ENCODE data around the gene PPM1D.
"Not testable (repeated sequence)": the region's sequence is repeated elsewhere in the genome, so short reads cannot be mapped to it uniquely, and the experiment has no call there.

The PPM1D gene

DNA sequence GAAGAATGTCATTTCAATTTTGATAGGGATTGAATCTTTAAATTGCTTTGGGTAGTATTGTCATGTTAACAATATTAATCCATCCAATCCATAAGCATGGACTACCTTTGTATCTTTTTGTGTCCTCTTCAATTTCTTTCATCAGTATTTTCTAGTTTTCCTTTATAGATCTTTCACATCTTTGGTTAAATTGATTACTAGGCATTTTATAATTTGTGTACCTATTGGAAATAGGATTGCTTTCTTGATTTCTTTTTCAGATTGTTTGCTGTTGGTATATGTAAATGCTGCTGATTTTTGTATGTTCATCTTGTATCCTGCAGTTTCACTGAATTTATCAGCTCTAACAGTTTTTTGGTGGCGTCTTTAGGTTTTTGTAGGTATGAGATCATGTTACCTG is 53.6 kb downstream of the PPM1D start:
- ChIA-PET POLR2A (interaction anchor here (2.0 kb wide), 1 partner anchor 24 kb away, joined by 4 read pairs; the partner anchor contains the start of gene BCAS3), CTCF (interaction anchor here (0.6 to 1.2 kb wide), 2 partner anchors 9 to 20 kb away, joined by 3 to 4 read pairs; no protein-coding TSS in a partner anchor)
- DNase-seq (ENCODE audit: extremely low spot score), result no peak
- TF ChIP-seq SP1 (IDR thresholded peaks at IDR 0.05) (no peak), FOXA1 (IDR thresholded peaks at IDR 0.05) (no peak)

DNA sequence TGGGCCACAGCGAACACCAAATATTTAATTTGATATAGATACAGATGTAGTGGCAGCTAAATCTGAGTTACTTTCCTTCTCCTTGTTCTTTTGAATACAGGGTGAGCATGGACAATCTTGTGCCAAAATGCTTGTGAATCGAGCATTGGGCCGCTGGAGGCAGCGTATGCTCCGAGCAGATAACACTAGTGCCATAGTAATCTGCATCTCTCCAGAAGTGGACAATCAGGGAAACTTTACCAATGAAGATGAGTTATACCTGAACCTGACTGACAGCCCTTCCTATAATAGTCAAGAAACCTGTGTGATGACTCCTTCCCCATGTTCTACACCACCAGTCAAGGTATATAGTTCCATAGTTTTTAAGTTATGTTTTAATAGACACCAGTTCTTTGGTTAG is 56.5 kb downstream of the PPM1D start:
- CTCF ChIA-PET, result interaction anchor here (0.6 kb wide), 1 partner anchor 527 kb away, joined by 3 read pairs; no protein-coding TSS in a partner anchor
- DNase-seq (ENCODE audit: extremely low spot score), result no peak
- TF ChIP-seq FOXM1 (IDR thresholded peaks at IDR 0.05; ENCODE audit: borderline replicate concordance), result no peak
- no peak for TF ChIP-seq SUZ12 (IDR thresholded peaks at IDR 0.05)
- TF ChIP-seq ZNF384 (IDR thresholded peaks at IDR 0.05), result no peak
- no peak for TF ChIP-seq L3MBTL2 (conservative IDR thresholded peaks at IDR 0.05)
- TF ChIP-seq ARNT (IDR thresholded peaks at IDR 0.05), result no peak
- TF ChIP-seq CTBP1 (IDR thresholded peaks at IDR 0.05; ENCODE audit: borderline replicate concordance), result no peak
- no peak for TF ChIP-seq BHLHE40 (IDR thresholded peaks at IDR 0.05; ENCODE audit: borderline replicate concordance)
- no peak for TF ChIP-seq ELF4 (IDR thresholded peaks at IDR 0.05)
- no peak for TF ChIP-seq SP1 (IDR thresholded peaks at IDR 0.05)
- no peak for TF ChIP-seq FOXK2 (IDR thresholded peaks at IDR 0.05)
- TF ChIP-seq NFRKB (IDR thresholded peaks at IDR 0.05), result no peak
- no peak for TF ChIP-seq HDGF (IDR thresholded peaks at IDR 0.05; ENCODE audit: borderline replicate concordance)
- no peak for TF ChIP-seq FOXA1 (IDR thresholded peaks at IDR 0.05)
- no peak for TF ChIP-seq LEF1 (IDR thresholded peaks at IDR 0.05; ENCODE audit: borderline replicate concordance)
- TF ChIP-seq, protein P1, sequence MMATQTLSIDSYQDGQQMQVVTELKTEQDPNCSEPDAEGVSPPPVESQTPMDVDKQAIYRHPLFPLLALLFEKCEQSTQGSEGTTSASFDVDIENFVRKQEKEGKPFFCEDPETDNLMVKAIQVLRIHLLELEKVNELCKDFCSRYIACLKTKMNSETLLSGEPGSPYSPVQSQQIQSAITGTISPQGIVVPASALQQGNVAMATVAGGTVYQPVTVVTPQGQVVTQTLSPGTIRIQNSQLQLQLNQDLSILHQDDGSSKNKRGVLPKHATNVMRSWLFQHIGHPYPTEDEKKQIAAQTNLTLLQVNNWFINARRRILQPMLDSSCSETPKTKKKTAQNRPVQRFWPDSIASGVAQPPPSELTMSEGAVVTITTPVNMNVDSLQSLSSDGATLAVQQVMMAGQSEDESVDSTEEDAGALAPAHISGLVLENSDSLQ (IDR thresholded peaks at IDR 0.05), result no peak
- POLR2A ChIA-PET, result no interaction called here

DNA sequence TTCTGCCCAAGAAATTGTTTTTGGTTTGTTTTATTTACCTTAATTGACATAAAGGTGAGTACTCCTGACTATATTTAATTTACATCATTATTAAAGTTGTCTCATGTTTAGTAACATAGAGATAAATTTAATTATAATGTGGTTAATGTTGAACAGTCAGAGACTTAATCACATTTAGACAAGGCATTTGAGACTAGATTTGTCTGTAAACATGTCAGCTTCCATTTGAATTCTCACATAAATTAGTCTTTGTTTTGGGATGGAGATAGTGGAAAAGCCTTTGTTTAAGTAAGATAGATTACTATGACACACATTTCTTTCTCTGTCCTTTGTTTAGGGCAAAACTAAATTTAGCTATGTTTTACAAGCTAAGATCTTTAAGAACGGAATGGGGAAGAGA is 59.2 kb downstream of the PPM1D start:
- no peak for DNase-seq (ENCODE audit: extremely low spot score)
- ChIA-PET CTCF (no interaction called here), POLR2A (no interaction called here)
- no peak for TF ChIP-seq ELF4 (IDR thresholded peaks at IDR 0.05)
- TF ChIP-seq FOXK2 (IDR thresholded peaks at IDR 0.05), result no peak
- TF ChIP-seq L3MBTL2 (conservative IDR thresholded peaks at IDR 0.05), result no peak

DNA sequence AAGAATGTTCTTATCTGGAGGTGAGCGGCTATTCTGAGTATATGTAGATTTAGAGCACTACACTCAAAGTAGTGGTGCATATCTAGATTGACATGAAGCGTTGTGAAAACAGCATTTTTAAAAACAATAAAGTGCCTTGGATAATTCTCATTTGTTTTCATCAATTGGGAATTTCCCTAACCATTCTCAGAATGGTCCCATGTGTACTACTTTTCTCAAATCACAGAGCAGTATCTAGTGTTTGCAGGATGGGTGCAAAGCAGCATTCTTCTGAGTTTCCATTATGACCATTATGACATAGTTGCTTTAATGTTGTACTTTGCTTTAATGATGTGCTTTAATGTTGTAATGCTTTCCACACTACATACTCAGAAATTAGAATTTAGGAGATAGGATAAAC is 61.5 kb downstream of the PPM1D start:
- ChIA-PET POLR2A (interaction anchor here (0.6 kb wide), 1 partner anchor 16 kb away, joined by 3 read pairs; no protein-coding TSS in a partner anchor), CTCF (no interaction called here)
- no peak for DNase-seq (ENCODE audit: extremely low spot score)
- TF ChIP-seq FOXA1 (IDR thresholded peaks at IDR 0.05) (no peak), TARDBP (IDR thresholded peaks at IDR 0.05) (no peak), ZNF384 (IDR thresholded peaks at IDR 0.05) (no peak), FOXM1 (IDR thresholded peaks at IDR 0.05; ENCODE audit: borderline replicate concordance) (no peak), BHLHE40 (IDR thresholded peaks at IDR 0.05; ENCODE audit: borderline replicate concordance) (no peak), LEF1 (IDR thresholded peaks at IDR 0.05; ENCODE audit: borderline replicate concordance) (no peak), FOXK2 (IDR thresholded peaks at IDR 0.05) (no peak), SP1 (IDR thresholded peaks at IDR 0.05) (no peak), CTBP1 (IDR thresholded peaks at IDR 0.05; ENCODE audit: borderline replicate concordance) (no peak), ARNT (IDR thresholded peaks at IDR 0.05) (no peak), NFRKB (IDR thresholded peaks at IDR 0.05) (no peak), HDGF (IDR thresholded peaks at IDR 0.05; ENCODE audit: borderline replicate concordance) (no peak), L3MBTL2 (conservative IDR thresholded peaks at IDR 0.05) (no peak), SUZ12 (IDR thresholded peaks at IDR 0.05) (no peak), ELF4 (IDR thresholded peaks at IDR 0.05) (no peak)

DNA sequence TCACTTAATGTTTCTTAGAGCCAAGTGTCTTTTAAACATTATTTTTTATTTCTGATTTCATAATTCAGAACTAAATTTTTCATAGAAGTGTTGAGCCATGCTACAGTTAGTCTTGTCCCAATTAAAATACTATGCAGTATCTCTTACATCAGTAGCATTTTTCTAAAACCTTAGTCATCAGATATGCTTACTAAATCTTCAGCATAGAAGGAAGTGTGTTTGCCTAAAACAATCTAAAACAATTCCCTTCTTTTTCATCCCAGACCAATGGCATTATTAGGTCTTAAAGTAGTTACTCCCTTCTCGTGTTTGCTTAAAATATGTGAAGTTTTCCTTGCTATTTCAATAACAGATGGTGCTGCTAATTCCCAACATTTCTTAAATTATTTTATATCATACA is 64.0 kb downstream of the PPM1D start:
- TF ChIP-seq, protein P1 (IDR thresholded peaks at IDR 0.05), result no peak
- no peak for TF ChIP-seq ARNT (IDR thresholded peaks at IDR 0.05)
- TF ChIP-seq ZNF384 (IDR thresholded peaks at IDR 0.05), result no peak
- TF ChIP-seq LEF1 (IDR thresholded peaks at IDR 0.05; ENCODE audit: borderline replicate concordance), result no peak
- no peak for TF ChIP-seq ELF4 (IDR thresholded peaks at IDR 0.05)
- TF ChIP-seq HDGF (IDR thresholded peaks at IDR 0.05; ENCODE audit: borderline replicate concordance), result no peak
- TF ChIP-seq FOXA1 (IDR thresholded peaks at IDR 0.05), result no peak
- TF ChIP-seq CTBP1 (IDR thresholded peaks at IDR 0.05; ENCODE audit: borderline replicate concordance), result no peak
- no peak for TF ChIP-seq L3MBTL2 (conservative IDR thresholded peaks at IDR 0.05)
- TF ChIP-seq SP1 (IDR thresholded peaks at IDR 0.05), result no peak
- TF ChIP-seq NFRKB (IDR thresholded peaks at IDR 0.05), result no peak
- TF ChIP-seq FOXM1 (IDR thresholded peaks at IDR 0.05; ENCODE audit: borderline replicate concordance), result no peak
- TF ChIP-seq FOXK2 (IDR thresholded peaks at IDR 0.05), result no peak
- DNase-seq (ENCODE audit: extremely low spot score), result no peak
- ChIA-PET POLR2A (no interaction called here), CTCF (no interaction called here)

DNA sequence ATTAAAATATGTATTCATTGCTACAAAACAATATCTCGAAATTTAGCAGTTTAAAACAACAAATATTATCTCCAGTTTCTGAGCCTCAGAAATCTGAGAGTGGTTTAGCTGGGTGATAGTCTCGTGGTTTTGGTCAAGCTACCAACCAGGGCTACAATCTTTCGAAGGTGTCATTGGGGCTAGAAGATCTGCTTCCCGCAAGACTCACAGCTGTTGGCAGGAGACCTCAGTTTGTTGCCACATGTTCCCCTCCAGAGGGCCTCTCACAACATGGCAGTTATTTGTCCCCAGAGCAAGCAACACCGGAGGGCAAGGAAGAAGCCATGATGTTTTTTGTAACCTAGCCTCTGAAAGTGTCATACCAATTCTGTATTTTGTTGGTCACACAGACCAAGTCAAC is 65.6 kb downstream of the PPM1D start:
- ChIA-PET CTCF (no interaction called here), POLR2A (interaction anchor here (1.0 kb wide), 1 partner anchor 12 kb away, joined by 4 read pairs; the partner anchor contains the start of gene BCAS3)
- no peak for TF ChIP-seq ARNT (IDR thresholded peaks at IDR 0.05)
- no peak for TF ChIP-seq L3MBTL2 (conservative IDR thresholded peaks at IDR 0.05)
- no peak for TF ChIP-seq FOXM1 (IDR thresholded peaks at IDR 0.05; ENCODE audit: borderline replicate concordance)
- no peak for TF ChIP-seq FOXA1 (IDR thresholded peaks at IDR 0.05)
- TF ChIP-seq FOXK2 (IDR thresholded peaks at IDR 0.05), result no peak
- no peak for TF ChIP-seq SP1 (IDR thresholded peaks at IDR 0.05)
- TF ChIP-seq, protein P1 (IDR thresholded peaks at IDR 0.05), result no peak
- TF ChIP-seq CTBP1 (IDR thresholded peaks at IDR 0.05; ENCODE audit: borderline replicate concordance), result no peak
- TF ChIP-seq ZNF384 (IDR thresholded peaks at IDR 0.05), result no peak
- TF ChIP-seq BHLHE40 (IDR thresholded peaks at IDR 0.05; ENCODE audit: borderline replicate concordance), result no peak
- DNase-seq (ENCODE audit: extremely low spot score), result no peak

DNA sequence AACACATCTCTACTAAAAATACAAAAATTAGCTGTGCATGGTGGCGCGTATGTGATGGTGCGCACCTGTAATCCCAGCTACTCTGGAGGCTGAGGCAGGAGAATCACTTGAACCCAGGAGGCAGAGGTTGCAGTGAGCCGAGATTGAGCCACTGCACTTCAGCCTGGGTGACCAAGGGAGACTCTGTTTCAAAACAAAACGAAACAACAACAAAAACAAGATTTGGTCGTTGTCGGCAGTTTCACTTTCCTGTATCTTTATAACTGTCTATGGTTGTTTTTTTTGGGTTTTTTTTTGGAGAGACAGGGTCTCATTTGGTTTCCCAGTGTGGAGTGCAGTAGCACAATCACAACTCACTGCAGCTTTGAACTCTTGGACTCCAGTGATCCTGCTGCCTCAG is 68.7 kb downstream of the PPM1D start:
- POLR2A ChIA-PET, result interaction anchor here (2.3 kb wide), 1 partner anchor 9 kb away, joined by 8 read pairs; the partner anchor contains the start of gene BCAS3
- CTCF ChIA-PET; DNase-seq (ENCODE audit: extremely low spot score): not testable (repeated sequence)
